ENCODE measurements around the gene ZC2HC1B.
"Not testable (repeated sequence)": the region's sequence is repeated elsewhere in the genome, so short reads cannot be mapped to it uniquely, and the experiment has no call there.

ZC2HC1B gene, protein sequence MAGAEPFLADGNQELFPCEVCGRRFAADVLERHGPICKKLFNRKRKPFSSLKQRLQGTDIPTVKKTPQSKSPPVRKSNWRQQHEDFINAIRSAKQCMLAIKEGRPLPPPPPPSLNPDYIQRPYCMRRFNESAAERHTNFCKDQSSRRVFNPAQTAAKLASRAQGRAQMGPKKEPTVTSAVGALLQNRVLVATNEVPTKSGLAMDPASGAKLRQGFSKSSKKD

DNA sequence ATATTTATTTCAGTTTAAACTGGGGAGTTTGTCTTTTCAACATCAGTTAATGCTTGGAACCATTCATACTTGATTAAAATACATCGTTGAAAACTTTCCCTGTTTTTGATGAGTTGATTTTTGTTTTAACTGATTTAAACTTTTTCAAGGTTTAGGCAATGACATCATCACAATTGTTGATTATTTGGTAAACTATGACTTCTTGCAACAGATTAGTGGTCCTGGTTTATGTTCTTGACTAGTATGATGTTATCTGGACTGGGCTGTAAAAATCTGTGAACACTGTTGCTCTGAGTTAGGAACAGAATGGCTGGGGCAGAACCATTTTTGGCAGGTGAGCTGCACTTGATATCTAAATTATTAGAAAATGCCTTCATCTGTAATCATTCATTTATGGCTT, at the start of gene ZC2HC1B:
Gene ZC2HC1B, plus strand, starts transcription at position 241 of the 400 bp plus-strand sequence. Its CDS starts 66 bp downstream, at position 307.
- no peak for DNase-seq (ENCODE audit: low read depth)

- DNase-seq (ENCODE audit: low read depth) = no peak
Measured at GRCh38 chr6:143817621-143818020, 46.7 kb upstream of the ZC2HC1B start.

DNA sequence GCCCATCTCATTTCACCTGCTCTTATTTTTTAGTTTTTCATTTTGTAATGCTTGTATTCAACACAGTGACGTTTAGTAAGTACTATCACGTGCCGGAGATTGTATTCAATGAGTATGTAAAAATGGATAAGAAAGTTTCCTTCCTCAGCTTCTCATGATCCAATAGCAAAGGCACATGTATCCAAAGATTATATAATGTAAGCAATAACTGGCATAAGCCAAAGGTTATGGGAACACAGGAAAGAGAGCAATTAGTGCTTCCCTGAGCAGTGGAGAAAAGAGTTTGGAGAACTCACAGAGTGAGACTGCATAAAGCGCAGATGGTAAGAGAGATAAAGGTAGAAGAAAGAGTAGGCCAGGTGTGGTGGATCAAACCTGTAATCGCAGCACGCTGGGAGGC, 42.9 kb upstream of the ZC2HC1B start:
- DNase-seq (ENCODE audit: low read depth) = no peak

GRCh38 chr6:143822584-143823024, 41.7 kb upstream of the ZC2HC1B start:
- no peak for DNase-seq (ENCODE audit: low read depth)

DNA sequence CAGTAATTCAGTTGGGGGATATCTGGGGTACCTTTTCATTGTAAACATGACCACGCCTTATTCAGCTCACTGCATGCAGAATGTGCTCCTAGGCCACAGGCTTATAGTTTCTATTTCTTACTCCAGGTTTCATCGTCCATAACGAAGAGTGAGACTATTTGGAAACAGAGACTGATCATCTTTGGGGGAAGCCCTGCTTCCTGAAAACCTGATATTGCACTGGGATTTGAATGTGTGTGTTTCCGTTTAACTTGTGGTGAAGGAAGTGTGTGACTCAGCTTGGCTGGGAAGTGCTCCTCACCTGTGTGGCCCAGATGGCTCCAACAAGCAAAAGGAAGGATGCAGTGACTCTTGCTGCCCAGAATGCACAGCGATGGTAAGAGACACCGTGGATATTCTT, 40.7 kb upstream of the ZC2HC1B start:
- DNase-seq (ENCODE audit: low read depth) = no peak

DNA sequence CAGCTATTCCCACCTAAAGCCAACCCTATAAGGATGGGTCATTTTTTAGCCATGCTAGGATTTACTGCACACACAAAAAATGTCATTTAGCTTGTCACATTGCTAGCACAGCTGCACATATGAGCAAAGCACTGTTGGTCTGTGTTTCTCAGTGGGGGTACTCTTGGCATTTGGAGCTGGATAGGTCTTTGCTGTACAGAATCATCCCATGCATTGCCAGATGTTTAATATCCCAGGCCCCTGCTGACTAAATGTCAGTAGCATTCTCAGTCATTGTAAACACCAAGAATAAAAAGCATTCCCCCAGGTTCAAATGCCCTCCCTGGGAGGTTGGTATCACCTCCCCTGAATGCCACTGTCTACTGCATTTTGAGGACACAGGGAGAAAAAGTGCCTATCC, 35.7 kb upstream of the ZC2HC1B start:
- no peak for DNase-seq (ENCODE audit: low read depth)

GRCh38 chr6:143836150-143836549, 28.1 kb upstream of the ZC2HC1B start:
- no peak for DNase-seq (ENCODE audit: low read depth)

GRCh38 chr6:143838395-143838794, 25.9 kb upstream of the ZC2HC1B start:
- DNase-seq (ENCODE audit: low read depth) = no peak

GRCh38 chr6:143839196-143839595, 25.1 kb upstream of the ZC2HC1B start:
- DNase-seq (ENCODE audit: low read depth) = no peak

- no peak for DNase-seq (ENCODE audit: low read depth)
Measured at GRCh38 chr6:143840595-143841265, 23.5 kb upstream of the ZC2HC1B start.

DNA sequence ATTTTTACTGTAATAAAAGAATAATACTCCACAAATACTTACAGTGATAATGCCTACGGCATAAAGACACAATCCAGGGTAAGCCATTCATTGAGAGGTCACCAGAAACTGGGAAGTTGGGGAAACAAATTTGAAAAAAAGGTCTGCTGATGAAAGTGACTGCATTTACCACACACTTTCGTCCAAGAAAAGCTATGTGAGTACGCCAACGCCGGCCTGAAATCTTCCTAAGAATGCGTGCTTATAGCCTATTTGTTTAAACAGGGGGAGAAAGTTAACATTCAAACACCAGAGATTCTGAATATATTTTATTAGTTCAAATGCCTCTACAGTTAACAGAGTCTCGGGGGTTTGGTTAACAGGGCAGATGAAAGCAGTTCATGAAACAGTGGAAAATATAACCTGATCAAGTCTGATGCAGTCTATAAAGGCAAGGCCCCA, 21.8 kb upstream of the ZC2HC1B start:
- DNase-seq (ENCODE audit: low read depth) = no peak

DNA sequence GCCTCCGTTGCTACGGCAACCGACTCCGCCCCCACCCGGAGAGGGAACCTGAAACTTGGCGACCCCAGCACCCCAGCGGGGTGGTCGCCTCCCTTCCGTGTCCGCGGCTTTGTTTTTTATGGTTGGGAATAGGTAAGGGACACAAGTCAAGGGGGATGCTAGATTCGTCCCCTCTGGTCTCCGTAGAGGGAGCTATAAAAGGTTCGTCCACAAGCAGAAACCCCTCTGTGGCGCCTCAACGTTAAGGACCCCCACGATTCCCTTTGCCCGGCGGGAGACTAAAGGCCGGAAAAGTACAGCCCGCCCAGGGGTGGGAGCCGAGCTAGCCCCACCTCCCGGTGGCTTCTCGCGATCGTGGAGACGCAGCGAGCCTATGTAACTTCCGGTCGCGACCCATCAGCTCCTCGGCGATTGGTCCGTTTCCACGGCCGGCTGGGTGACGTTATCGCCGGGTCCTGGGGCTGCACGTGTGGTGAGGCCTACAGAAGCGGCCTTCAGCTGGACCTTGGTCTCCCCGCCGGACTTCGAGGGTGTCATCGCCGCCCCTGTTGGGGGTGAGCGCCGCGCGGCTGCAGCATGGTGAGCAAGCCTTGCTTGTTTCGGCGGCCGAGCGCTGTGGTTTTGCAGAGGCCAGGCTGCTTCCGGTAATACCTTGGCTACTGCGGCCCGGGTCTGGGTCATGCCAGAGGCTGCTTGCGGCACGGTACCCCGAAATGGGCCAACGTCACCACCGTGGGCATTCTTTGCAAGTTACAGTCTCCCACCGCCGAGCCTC, 21.2 kb upstream of the ZC2HC1B start, which contains the start of gene LTV1:
Gene LTV1, plus strand, starts transcription at position 437 of the 775 bp plus-strand sequence. Its CDS starts 140 bp downstream, at position 577.
- DNase-seq (ENCODE audit: low read depth) = peak; percentile 96

DNA sequence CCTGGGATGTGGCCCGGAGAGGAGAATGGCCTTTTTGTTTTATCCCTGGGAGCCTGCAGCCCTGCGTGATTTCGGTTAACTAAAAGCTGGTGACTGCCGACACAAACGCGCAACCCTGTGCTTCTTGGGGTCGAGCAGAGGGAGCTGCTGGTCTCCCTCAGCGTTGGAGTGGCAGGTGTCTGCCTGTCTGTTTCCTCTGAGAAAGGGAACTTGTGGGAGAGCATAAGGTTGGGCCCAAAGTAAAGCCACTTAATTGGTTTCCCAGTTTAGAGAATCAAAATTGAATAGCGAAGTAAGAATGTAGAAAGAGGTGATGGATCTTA, 20.6 kb upstream of the ZC2HC1B start:
- DNase-seq (ENCODE audit: low read depth) = no peak

DNA sequence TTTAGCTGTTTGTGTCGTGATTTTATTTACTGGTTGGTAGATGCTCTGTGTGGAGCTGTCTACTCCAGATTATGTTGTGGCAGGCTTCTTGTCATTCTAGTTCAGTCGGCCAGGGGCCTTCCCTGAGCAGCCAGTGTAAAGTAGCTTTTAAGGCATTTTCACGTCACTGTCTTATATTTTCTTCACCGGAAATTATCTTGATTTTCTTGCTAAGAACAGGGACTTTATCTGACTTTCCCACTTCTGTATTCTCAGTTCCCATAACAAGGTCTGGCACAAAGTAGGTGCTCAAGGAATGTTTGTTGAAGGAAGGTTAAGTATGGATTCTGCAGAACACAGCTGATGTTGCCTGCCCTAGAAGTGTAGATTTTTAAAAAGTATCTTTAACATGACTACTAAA, 20.3 kb upstream of the ZC2HC1B start:
- no peak for DNase-seq (ENCODE audit: low read depth)

DNA sequence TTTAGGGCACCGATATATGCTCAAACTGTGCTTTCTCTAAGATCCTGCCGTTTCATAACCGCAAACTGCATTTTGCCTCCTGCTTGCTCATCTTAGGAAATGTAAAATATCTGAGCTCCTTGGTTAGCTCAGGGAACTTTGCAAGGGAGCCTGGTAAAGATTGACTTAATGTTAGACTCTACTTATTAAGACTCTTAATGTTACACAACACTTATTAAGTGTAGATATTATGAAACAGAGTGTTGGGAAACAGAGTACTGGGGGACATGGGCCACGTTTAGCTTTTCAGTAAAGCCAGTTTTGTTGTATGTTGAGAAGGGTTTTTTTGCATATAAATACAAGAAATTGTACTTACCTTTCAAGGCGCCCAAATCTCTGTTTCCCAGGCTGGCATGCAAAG, 19.2 kb upstream of the ZC2HC1B start:
- DNase-seq (ENCODE audit: low read depth) = no peak

DNA sequence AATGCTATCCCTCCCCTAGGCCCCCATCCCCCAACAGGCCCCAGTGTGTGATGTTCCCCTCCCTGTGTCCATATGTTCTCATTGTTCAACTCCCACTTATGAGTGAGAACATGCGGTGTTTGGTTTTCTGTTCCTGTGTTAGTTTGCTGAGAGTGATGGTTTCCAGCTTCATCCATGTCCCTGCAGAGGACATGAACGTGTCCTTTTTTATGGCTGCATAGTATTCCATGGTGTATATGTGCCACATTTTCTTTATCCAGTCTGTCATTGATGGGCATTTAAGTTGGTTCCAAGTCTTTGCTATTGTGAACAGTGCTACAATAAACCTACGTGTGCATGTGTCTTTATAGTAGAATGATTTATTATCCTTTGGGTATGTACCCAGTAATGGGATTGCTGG, 12.6 kb upstream of the ZC2HC1B start:
- DNase-seq (ENCODE audit: low read depth) = not testable (repeated sequence)

DNA sequence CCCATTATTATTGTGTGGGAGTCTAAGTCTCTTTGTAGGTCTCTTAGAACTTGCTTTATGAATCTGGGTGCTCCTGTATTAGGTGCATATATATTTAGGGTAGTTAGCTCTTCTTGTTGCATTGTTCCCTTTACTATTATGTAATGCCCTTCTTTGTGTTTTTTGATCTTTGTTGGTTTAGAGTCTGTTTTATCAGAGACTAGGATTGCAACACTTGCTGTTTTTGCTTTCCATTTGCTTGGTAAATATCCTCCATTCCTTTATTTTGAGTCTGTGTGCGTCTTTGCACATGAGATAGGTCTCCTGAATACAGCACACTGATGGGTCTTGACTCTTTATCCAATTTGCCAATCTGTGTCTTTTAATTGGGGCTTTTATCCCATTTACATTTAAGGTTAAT, 9.2 kb upstream of the ZC2HC1B start:
- DNase-seq (ENCODE audit: low read depth) = not testable (repeated sequence)

- DNase-seq (ENCODE audit: low read depth) = not testable (repeated sequence)
Measured at GRCh38 chr6:143856762-143857161, 7.5 kb upstream of the ZC2HC1B start.

DNA sequence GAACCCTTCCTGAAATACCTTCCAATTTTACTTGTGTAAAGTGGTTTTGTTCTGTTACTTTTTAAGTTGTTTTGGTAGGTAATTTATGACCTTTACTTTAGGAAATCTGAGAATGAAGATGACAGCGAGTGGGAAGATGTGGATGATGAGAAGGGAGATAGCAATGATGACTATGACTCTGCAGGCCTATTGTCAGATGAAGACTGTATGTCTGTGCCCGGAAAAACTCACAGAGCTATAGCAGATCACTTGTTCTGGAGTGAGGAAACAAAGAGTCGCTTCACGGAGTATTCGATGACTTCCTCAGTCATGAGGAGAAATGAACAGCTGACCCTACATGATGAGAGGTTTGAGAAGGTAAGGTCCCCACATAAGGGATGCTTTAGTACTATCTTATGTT, 6.6 kb upstream of the ZC2HC1B start:
- DNase-seq (ENCODE audit: low read depth) = no peak

GRCh38 chr6:143859891-143860660, 4.2 kb upstream of the ZC2HC1B start:
- DNase-seq (ENCODE audit: low read depth) = no peak

GRCh38 chr6:143863771-143864170, 503 bp upstream of the ZC2HC1B start:
- no peak for DNase-seq (ENCODE audit: low read depth)

GRCh38 chr6:143867236-143867635, 3.0 kb downstream of the ZC2HC1B start:
- no peak for DNase-seq (ENCODE audit: low read depth)
